Measurements from ENCODE around the gene LRBA. TPM values are rescaled to one million over a fixed set of nuclear protein-coding genes. Genes with fewer than 3 reads are reported as not detected.
A peak's percentile ranks its signal among the peaks of the same experiment; 100 is the strongest.

LRBA gene
- total and polyA plus RNA-seq, 9 of the 15 experiments (the other 6 are each of a cell fraction or from before 2014, with no cell fraction given): 24.2 to 88.7 (median 59.7) TPM

- no peak for TF ChIP-seq MGA (IDR thresholded peaks at IDR 0.05)
- TF ChIP-seq BCLAF1 (IDR thresholded peaks at IDR 0.05; ENCODE audit: borderline replicate concordance in 1 of 2, control insufficient read depth in 1 of 2, low read depth in 2 of 2, low read length in 1 of 2): no peak
- no peak for TF ChIP-seq ZNF511 (CRISPR knock-in tag; IDR thresholded peaks at IDR 0.05)
- TF ChIP-seq ZNF316 (IDR thresholded peaks at IDR 0.05): 0 out of 2 replicates have a peak, but pooled peaks have one; percentile 27
- no peak for TF ChIP-seq ELK1 (CRISPR knock-in tag; IDR thresholded peaks at IDR 0.05)
- 0 out of 2 replicates have a peak, but pooled peaks have one; percentile 22 for TF ChIP-seq ZBTB9 (CRISPR knock-in tag; IDR thresholded peaks at IDR 0.05)
- TF ChIP-seq ZNF780A (CRISPR knock-in tag; IDR thresholded peaks at IDR 0.05): no peak
Observed at GRCh38 chr4:150315691-150316090, 699.4 kb downstream of the LRBA start (continued).

Data from K562 (cell line).